Thymus (tissue), 14 donors: ENCODE data around the gene ZFP57. TPM values are rescaled to one million over a fixed set of nuclear protein-coding genes. Genes with fewer than 3 reads are reported as not detected.
A peak's percentile ranks its signal among the peaks of the same experiment; 100 is the strongest.

ENCODE experiments used
- DNase-seq, 9 donors: peaks; one replicate each; pipeline ENCODE4 v3.0.0-alpha.2; 2013; ENCODE audit warnings: low spot score in 9 of 9, low read depth in 6 of 9, missing footprints in 1 of 9
- H3K27ac ChIP-seq, 2 donors: one replicate each; pipeline ENCODE4 v1.5.1; 2013; ENCODE audit warnings: control low read depth in 1 of 2, low read depth in 1 of 2, low read length in 1 of 2, mild to moderate bottlenecking in 1 of 2, moderate library complexity in 1 of 2
- H3K27me3 ChIP-seq, 2 donors: one replicate each; pipeline ENCODE4 v1.5.1; 2013; ENCODE audit warnings: low read length in 1 of 2; ENCODE audit not compliant: control insufficient read depth in 2 of 2, insufficient read depth in 1 of 2
- H3K36me3 ChIP-seq, 2 donors: one replicate each; pipeline ENCODE4 v1.5.1; 2013; ENCODE audit warnings: low read length in 1 of 2, mild to moderate bottlenecking in 1 of 2, moderate library complexity in 1 of 2; ENCODE audit not compliant: control insufficient read depth in 2 of 2, insufficient read depth in 2 of 2
- H3K4me1 ChIP-seq, 2 donors: one replicate each; pipeline ENCODE4 v1.5.1; 2013; ENCODE audit warnings: low read length in 2 of 2; ENCODE audit not compliant: control insufficient read depth in 2 of 2, insufficient read depth in 2 of 2
- H3K4me3 ChIP-seq, 2 donors: one replicate each; pipeline ENCODE4 v1.5.1; 2013; ENCODE audit warnings: low read length in 2 of 2, control low read depth in 1 of 2, mild to moderate bottlenecking in 1 of 2
- H3K9me3 ChIP-seq, 2 donors: one replicate each; pipeline ENCODE4 v1.5.1; 2013; ENCODE audit warnings: low read length in 1 of 2, mild to moderate bottlenecking in 1 of 2; ENCODE audit not compliant: control insufficient read depth in 2 of 2, insufficient read depth in 1 of 2
- WGBS: extraction: QIAGEN DNeasy Blood & Tissue Kit; methylation state at CpG from one replicate; pipeline ENCODE4 v1.1.7; 2013; 5-methylcytosine and 5-hydroxymethylcytosine counted together
- long read RNA-seq, 10 donors: transcript quantifications; one replicate each; lab custom pipeline, GENCODE V29; 2026
- polyA plus RNA-seq: library from polyadenylated mRNA; stranded (reverse); fragments of 200-250 nt; gene quantifications from one replicate; pipeline ENCODE4 v1.2.3, GENCODE V29; 2013
- total RNA-seq: library from RNA; stranded (reverse); fragments of 120-200 nt; gene quantifications from one replicate; pipeline ENCODE4 v1.2.4, GENCODE V29; 2013
- donor health status: healthy.

ZFP57 gene
- total RNA-seq, result 0.09 TPM
- 0.05 TPM for polyA plus RNA-seq
- long read RNA-seq, donor 1, result 0 reads
- long read RNA-seq, donor 2, result 0 reads
- long read RNA-seq, donor 3, partial matches to known transcripts, result 141 of 141 reads
- long read RNA-seq, donor 3, other reads (novel, unspliced or antisense), result 0 of 141 reads
- long read RNA-seq, donor 4, result 0 reads
- long read RNA-seq, donor 5, result 0 reads
- long read RNA-seq, donor 6, result 0 reads
- long read RNA-seq, donor 7, result 0 reads
- long read RNA-seq, donor 8, result 0 reads
- long read RNA-seq, donor 9, result 0 reads
- long read RNA-seq, donor 10, result 0 reads

DNA sequence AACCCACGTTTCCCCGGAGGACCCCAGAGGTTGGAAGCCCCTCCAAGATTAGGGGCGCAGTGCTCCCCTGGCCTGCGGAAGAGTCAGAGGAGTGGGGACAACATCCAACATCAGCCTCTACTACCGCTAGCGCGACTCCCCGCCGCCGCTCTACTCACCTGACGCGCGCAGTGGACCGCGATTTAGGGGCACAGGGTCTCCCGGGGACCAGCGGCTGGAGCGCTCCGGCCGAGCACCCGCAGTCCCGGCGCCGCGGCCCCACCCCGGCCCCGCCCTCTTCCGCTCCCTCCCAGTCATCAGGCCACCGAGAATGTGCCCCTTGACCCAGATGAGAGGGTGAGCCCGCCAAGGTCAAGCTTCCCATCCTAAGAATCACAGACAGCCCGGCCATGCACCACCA, at the start of gene ZFP57:
Gene ZFP57, minus strand, starts transcription at position 249 of the 400 bp plus-strand sequence. CDS start 4,149 bp downstream, outside the sequence.
- Histone ChIP-seq H3K27me3 (peaks cover 0 to 2% of the 10 kb centered on the region in 2 donors), H3K4me1 (no peaks in the 10 kb centered on the region), H3K27ac (no peak within 1 kb of the TSS), H3K36me3 (no peaks in the 10 kb centered on the region), H3K9me3 (peaks cover 0 to 7% of the 10 kb centered on the region in 2 donors), H3K4me3 (no peak within 1 kb of the TSS)
- 84% methylated on average over 31 of the region's 31 CpGs for WGBS
- no peak for DNase-seq

DNA sequence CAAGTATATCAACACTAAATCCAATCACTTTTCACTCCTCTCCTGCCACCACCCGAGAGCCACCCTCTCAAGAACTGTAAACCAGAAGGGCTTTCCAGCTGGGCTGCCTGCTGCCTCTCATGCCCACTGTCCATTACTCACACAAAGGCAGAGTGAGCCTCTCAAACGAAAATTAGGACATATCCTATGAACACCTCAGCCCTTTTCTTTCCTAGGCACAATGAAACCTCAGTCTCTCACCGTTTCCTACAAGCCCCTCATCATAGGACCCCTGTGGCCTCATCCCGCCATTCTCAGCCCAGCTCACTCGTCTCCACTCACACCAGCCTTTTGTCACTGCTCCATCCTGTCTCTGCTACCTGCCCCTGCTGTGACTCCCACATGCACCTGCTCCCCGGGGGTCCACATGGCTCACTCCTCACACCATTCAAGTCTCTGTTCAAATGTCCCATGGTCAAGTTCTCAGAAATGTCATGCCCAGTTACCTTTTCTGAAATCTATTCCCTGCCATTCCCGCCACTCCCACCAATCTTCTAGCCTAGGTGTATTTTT, 49.7 kb upstream of the ZFP57 start:
- Histone ChIP-seq H3K36me3 (no peaks in the 10 kb centered on the region), H3K4me3 (no peak overlapping the region), H3K27me3 (peaks cover 0 to 3% of the 10 kb centered on the region in 2 donors), H3K27ac (no peak overlapping the region), H3K9me3 (no peaks in the 10 kb centered on the region), H3K4me1 (no peaks in the 10 kb centered on the region)
- 74% methylated on average over 7 of the region's 7 CpGs for WGBS
- no peak for DNase-seq

DNA sequence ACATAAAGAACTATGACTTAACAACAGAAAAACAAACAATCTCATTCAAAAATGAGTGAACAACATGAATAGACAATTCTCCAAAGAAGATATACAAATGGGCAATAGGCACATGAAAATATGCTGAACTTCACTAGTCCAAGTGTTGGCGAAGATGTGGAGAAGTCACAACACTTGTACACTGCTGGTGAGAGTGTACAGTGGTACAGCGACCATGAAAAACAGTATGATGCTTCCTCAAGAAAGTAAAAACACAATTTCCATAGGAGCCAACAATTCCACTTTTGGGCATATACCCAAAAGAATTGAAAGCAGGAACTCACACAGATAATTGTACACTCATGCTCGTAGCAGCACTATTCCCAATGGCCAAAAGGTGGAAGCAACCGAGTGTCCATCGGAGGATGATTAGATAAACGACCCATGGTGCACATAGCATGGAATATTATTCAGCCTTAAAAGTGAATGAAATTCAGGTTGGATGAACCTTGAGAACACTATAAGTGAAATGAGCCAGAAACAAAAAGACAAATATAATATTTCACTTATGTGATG, 48.9 kb upstream of the ZFP57 start:
- Histone ChIP-seq H3K36me3 (peaks cover 0 to 4% of the 10 kb centered on the region in 2 donors), H3K4me3 (no peak overlapping the region), H3K4me1 (peaks cover 0 to 3% of the 10 kb centered on the region in 2 donors), H3K9me3 (no peaks in the 10 kb centered on the region), H3K27me3 (peaks cover 0 to 10% of the 10 kb centered on the region in 2 donors), H3K27ac (no peak overlapping the region)
- DNase-seq, result no peak
- 90% methylated on average over 6 of the region's 6 CpGs for WGBS

DNA sequence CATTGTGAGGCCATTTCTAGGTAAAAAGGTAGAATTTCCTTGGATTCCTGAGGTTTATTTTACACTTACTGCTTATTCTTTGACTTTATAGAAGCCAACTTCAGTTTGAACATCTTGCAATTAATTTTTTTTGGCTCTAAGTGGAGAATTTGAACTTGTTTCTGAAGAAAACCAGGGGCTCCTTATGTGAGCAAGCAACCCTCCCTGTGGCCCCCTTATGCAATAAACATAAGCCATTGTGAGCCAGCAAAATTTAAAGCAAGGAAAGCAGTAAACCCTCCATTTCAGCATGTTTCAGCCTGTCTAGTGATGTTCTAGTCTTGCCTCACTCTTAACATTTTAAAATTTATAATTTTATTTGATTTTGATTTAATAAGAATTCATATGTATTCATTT, 47.9 kb upstream of the ZFP57 start:
- no peak overlapping the region for H3K4me3 ChIP-seq
- H3K27ac ChIP-seq, result no peak overlapping the region
- H3K9me3 ChIP-seq, result no peaks in the 10 kb centered on the region
- peaks cover 0 to 20% of the 10 kb centered on the region in 2 donors for H3K27me3 ChIP-seq
- H3K36me3 ChIP-seq, result peaks cover 0 to 4% of the 10 kb centered on the region in 2 donors
- DNase-seq, result no peak
- H3K4me1 ChIP-seq, result peaks cover 0 to 7% of the 10 kb centered on the region in 2 donors

DNA sequence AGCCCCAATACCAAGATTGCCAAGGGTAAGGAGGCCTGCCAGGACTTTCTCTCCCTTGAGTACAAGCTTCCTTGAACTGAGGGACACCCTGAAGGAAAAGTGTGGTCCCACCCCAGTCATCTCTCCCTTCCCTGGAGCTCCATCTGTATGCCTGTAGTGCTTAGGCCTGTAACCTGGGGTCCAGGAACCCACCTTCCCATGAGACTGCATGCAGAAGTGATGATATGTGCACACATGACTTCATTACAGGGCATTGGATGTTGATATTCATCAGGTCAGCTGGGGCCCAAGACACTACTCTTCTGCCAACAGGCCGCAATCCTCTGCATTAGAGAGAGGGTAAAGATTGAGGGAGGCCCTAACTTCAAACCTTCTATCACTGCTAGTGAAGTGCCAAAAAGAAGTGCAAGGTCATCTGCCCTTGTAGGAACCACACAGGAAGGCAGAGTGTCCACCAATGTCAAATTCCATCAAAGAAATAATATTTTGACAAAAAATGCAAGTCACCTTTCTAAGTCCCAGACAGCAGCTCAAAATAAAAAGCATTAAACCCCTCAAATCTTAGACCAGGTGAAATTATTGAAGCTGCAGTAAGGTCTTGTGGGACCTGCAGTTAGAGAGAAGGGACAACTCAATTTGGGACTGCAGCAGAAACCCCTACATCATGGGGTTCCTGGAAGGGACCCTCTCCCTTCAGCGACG, 47.4 kb upstream of the ZFP57 start:
- Histone ChIP-seq H3K27me3 (peaks cover 0 to 26% of the 10 kb centered on the region in 2 donors), H3K36me3 (peaks cover 0 to 4% of the 10 kb centered on the region in 2 donors), H3K4me1 (peaks cover 0 to 10% of the 10 kb centered on the region in 2 donors), H3K27ac (no peak overlapping the region), H3K9me3 (no peaks in the 10 kb centered on the region), H3K4me3 (no peak overlapping the region)
- DNase-seq, result no peak
- WGBS, result 93% methylated on average over 3 of the region's 3 CpGs

DNA sequence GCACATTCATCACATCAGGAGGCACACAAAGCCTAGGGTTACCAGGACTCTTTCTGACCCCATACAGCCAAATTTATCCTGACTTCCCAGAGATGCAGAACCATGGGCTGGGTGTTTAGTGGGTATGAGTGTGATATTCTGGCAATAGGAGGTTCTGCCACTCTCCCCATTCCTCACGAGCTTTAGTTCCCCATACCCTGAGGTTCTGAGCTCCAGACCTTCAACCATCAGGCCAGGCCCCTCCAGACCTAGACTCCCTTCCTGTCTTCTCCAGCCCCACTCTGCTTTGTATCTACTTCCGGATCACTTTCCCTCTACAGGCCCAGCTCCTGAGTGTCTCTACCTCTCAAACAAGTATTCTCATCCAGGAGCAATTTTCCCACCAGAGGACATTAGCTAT, 46.7 kb upstream of the ZFP57 start:
- 95% methylated on average over 2 of the region's 2 CpGs for WGBS
- no peak for DNase-seq
- Histone ChIP-seq H3K4me1 (peaks cover 0 to 10% of the 10 kb centered on the region in 2 donors), H3K4me3 (no peak overlapping the region), H3K36me3 (peaks cover 0 to 4% of the 10 kb centered on the region in 2 donors), H3K27ac (no peak overlapping the region), H3K9me3 (no peaks in the 10 kb centered on the region), H3K27me3 (peaks cover 0 to 33% of the 10 kb centered on the region in 2 donors)

DNA sequence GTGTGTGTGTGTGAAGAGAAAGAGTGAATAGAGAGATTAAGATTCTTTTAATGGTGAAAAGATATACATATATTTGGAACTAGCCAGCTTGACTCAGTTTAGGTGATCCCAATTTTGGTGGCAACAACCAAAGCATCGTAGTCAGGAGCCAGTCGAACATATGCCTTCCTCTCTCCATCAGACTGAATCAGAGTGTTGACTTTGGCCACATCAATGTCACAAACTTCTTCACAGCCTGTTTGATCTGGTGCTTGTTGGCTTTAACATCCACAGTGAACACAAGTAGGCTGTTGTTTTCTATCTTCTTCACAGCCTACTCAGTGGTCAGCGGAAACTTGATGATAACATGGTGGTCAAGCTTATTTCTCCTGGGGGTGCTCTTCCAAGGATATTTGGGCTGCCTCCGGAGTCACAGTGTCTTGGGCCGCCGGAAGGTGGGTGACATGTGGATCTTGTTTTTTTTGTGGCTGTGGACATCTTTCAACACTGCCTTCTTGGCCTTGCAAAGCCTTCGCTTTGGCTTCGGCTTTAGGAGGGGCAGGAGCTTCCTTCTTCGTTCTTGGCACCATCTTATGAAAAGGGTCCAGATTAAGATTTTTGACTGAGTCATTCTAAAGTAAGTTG, 45.7 kb upstream of the ZFP57 start:
- H3K9me3 ChIP-seq, result no peaks in the 10 kb centered on the region
- H3K4me1 ChIP-seq, result peaks cover 0 to 10% of the 10 kb centered on the region in 2 donors
- 95% methylated on average over 9 of the region's 9 CpGs for WGBS
- no peak for DNase-seq
- H3K36me3 ChIP-seq, result peaks cover 0 to 4% of the 10 kb centered on the region in 2 donors
- no peak overlapping the region for H3K27ac ChIP-seq
- no peak overlapping the region for H3K4me3 ChIP-seq
- H3K27me3 ChIP-seq, result peaks cover 0 to 39% of the 10 kb centered on the region in 2 donors

DNA sequence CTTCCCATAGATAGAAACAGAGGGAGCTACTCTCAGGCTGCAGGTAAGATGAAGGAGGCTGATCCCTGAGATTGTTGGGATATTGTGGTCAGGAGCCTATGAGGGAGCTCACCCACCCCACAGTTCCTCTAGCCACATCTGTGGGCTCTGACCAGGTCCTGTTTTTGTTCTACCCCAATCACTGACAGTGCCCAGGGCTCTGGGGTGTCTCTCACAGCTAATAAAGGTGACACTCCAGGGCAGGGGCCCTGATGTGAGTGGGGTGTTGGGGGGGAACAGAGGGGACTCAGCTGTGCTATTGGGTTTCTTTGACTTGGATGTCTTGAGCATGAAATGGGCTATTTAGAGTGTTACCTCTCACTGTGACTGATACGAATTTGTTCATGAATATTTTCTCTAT, 45.0 kb upstream of the ZFP57 start:
- no peak for DNase-seq
- Histone ChIP-seq H3K4me1 (peaks cover 0 to 10% of the 10 kb centered on the region in 2 donors), H3K27ac (no peak overlapping the region), H3K27me3 (peaks cover 0 to 42% of the 10 kb centered on the region in 2 donors), H3K4me3 (peak overlapping the region in 1 of 2 donors; percentile 1), H3K9me3 (no peaks in the 10 kb centered on the region), H3K36me3 (peaks cover 0 to 4% of the 10 kb centered on the region in 2 donors)
- WGBS, result 88% methylated on average over 1 of the region's 1 CpG
